Measurements from ENCODE around the gene NAB2. TPM values are rescaled to one million over a fixed set of nuclear protein-coding genes. Genes with fewer than 3 reads are reported as not detected.

The NAB2 gene
- total and polyA plus RNA-seq, 2 donors (not counting 3 experiments of a cell fraction or from before 2014, with no cell fraction given): 14.6 to 15.9 TPM

DNA sequence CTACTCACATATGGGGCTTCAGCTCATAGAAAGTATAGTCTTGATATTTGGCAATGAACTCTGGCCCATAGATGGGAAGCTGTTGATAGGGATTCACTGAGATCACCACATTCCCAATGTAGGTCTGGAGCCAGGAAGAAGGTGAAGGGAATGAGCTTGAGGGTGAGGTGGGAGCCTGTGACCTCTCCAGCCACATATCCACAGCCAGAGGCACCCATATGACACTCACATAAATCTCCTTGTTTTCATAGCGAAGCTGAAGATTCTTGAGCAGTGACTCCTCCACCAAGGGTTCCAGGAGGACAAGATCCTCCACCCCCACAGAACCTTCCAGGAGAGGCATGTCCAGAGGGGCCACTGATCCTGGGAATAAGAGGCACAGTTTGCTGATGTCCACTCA is 40.9 kb upstream of the NAB2 start:
- Histone ChIP-seq H4K20me1 (replicated peaks; ENCODE audit: control insufficient read depth, extremely low read depth, insufficient read depth, low read length) (no peaks in the 10 kb centered on the region), H3K27me3 (ENCODE audit: control insufficient read depth in 2 of 2, insufficient read depth in 2 of 2, low read length in 2 of 2) (peaks cover 9% of the 10 kb centered on the region in 2 experiments), H3K9me1 (replicated peaks; ENCODE audit: control insufficient read depth, extremely low read depth, insufficient read depth, low read length) (no peaks in the 10 kb centered on the region), H3K27ac (ENCODE audit: insufficient read depth, low read depth, low read length) (no peak overlapping the region), H3K79me2 (ENCODE audit: control insufficient read depth, insufficient read depth, low read length) (no peaks in the 10 kb centered on the region), H2AFZ (ENCODE audit: low read depth, low read length) (no peak overlapping the region), H3K4me1 (ENCODE audit: control insufficient read depth, extremely low read depth, insufficient read depth, low read length) (no peaks in the 10 kb centered on the region), H3K4me3 (replicated peaks in 1 of 3; ENCODE audit: insufficient read depth in 1 of 3, low read depth in 1 of 3, low read length in 3 of 3) (no peak overlapping the region), H3K9ac (replicated peaks; ENCODE audit: extremely low read depth, insufficient read depth, low read length) (no peak overlapping the region), H3K9me3 (replicated peaks; ENCODE audit: control insufficient read depth, insufficient read depth, low read length) (no peaks in the 10 kb centered on the region), H3K36me3 (ENCODE audit: control insufficient read depth in 2 of 2, extremely low read depth in 1 of 2, insufficient read depth in 2 of 2, low read length in 2 of 2) (no peaks in the 10 kb centered on the region), H3K4me2 (ENCODE audit: insufficient read depth, low read length) (no peak overlapping the region)
- POLR2A ChIA-PET: no interaction called here
- DNase-seq (ENCODE audit: low read depth, low spot score) (no peak), FAIRE-seq (no peak)
- CTCF ChIA-PET: no interaction called here
- dilution Hi-C loops (cut with MboI; ENCODE audit: extremely low pct_ligation_motif_present, low sequenced_read_pairs) (no loop called here), intact Hi-C loops (cut with micrococcal nuclease) (no loop called here)
- BruUV-seq (replicated peaks): no TSS peak
- TF ChIP-seq JUN (IDR thresholded peaks at IDR 0.05; ENCODE audit: borderline replicate concordance, insufficient read depth, insufficient read length, low read depth) (no peak), CTCF (IDR thresholded peaks at IDR 0.05; ENCODE audit: extremely low read depth in 1 of 2, insufficient read depth in 1 of 2, low read depth in 1 of 2, low read length in 2 of 2) (no peak), MYC (IDR thresholded peaks at IDR 0.05; ENCODE audit: low read depth, low read length) (no peak), POLR2AphosphoS5 (IDR thresholded peaks at IDR 0.05; ENCODE audit: insufficient read depth, low read depth, low read length) (no peak), MAX (IDR thresholded peaks at IDR 0.05; ENCODE audit: insufficient read depth, insufficient read length) (no peak), POLR2A (IDR thresholded peaks at IDR 0.05; ENCODE audit: low read depth, low read length) (no peak), GATA2 (IDR thresholded peaks at IDR 0.05; ENCODE audit: insufficient read depth, insufficient read length, low read depth, low read length) (no peak), EZH2 (IDR thresholded peaks at IDR 0.05; ENCODE audit: borderline replicate concordance, low read depth, low read length, severe bottlenecking) (no peak), FOS (IDR thresholded peaks at IDR 0.05; ENCODE audit: borderline replicate concordance, insufficient read depth, low read length) (no peak)

Measured in endothelial cell of umbilical vein (primary cell).